Neural cell (in vitro differentiated cells): Measurements from ENCODE around the gene DAPK2.

ENCODE experiments used
- EP300 ChIP-seq: fragments of 450-650 bp; conservative IDR thresholded peaks from 2 replicates; pipeline ENCODE4 v1.6.1; 2014; ENCODE audit warnings: antibody characterized with exemption, mild to moderate bottlenecking, moderate library complexity; ENCODE audit not compliant: poor library complexity, severe bottlenecking
- EZH2 ChIP-seq: fragments of 200-600, 300-800 bp; shearing (Covaris generic), sonication (generic); IDR thresholded peaks from 2 replicates; pipeline ENCODE4 v1.6.1; 2014; ENCODE audit warnings: antibody characterized with exemption, low read length, borderline replicate concordance, mild to moderate bottlenecking; ENCODE audit not compliant: insufficient read depth, poor library complexity, severe bottlenecking
- TF ChIP-seq, protein P1 (sequence below): fragments of 450-650 bp; IDR thresholded peaks from 2 replicates; pipeline ENCODE4 v1.5.1; 2014; ENCODE audit warnings: antibody characterized with exemption, mild to moderate bottlenecking, moderate library complexity; ENCODE audit not compliant: poor library complexity, severe bottlenecking

- TF ChIP-seq EP300 (no peak), EZH2 (no peak)
- TF ChIP-seq, protein P1, sequence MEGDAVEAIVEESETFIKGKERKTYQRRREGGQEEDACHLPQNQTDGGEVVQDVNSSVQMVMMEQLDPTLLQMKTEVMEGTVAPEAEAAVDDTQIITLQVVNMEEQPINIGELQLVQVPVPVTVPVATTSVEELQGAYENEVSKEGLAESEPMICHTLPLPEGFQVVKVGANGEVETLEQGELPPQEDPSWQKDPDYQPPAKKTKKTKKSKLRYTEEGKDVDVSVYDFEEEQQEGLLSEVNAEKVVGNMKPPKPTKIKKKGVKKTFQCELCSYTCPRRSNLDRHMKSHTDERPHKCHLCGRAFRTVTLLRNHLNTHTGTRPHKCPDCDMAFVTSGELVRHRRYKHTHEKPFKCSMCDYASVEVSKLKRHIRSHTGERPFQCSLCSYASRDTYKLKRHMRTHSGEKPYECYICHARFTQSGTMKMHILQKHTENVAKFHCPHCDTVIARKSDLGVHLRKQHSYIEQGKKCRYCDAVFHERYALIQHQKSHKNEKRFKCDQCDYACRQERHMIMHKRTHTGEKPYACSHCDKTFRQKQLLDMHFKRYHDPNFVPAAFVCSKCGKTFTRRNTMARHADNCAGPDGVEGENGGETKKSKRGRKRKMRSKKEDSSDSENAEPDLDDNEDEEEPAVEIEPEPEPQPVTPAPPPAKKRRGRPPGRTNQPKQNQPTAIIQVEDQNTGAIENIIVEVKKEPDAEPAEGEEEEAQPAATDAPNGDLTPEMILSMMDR = no peak
These were observed 154.5 kb downstream of the DAPK2 start for GRCh38 chr15:63891768-63892133.
